Ishikawa (cell line): Measurements from ENCODE around the gene CHST11.

ENCODE experiments used
- CEBPB ChIP-seq: IDR thresholded peaks from 2 replicates; pipeline ENCODE4 v1.6.1; 2012
- CREB1 ChIP-seq: IDR thresholded peaks from 2 replicates; pipeline ENCODE4 v1.6.1; 2012; ENCODE audit warnings: low read depth
- EP300 ChIP-seq: IDR thresholded peaks from 2 replicates; pipeline ENCODE4 v1.6.1; 2012; ENCODE audit warnings: borderline replicate concordance
- NFIC ChIP-seq: IDR thresholded peaks from 2 replicates; pipeline ENCODE4 v1.6.1; 2012
- RAD21 ChIP-seq: IDR thresholded peaks from 2 replicates; pipeline ENCODE4 v1.6.1; 2012; ENCODE audit warnings: low read depth
- TAF1 ChIP-seq: IDR thresholded peaks from 2 replicates; pipeline ENCODE4 v1.6.1; 2012; ENCODE audit warnings: low read depth, mild to moderate bottlenecking
- TEAD4 ChIP-seq: IDR thresholded peaks from 2 replicates; pipeline ENCODE4 v1.6.1; 2012
- TF ChIP-seq, protein P1 (sequence below): IDR thresholded peaks from 2 replicates; pipeline ENCODE4 v1.6.1; 2012
- TF ChIP-seq, protein P2 (sequence below): IDR thresholded peaks from 2 replicates; pipeline ENCODE4 v1.6.1; 2012; ENCODE audit warnings: low read depth, mild to moderate bottlenecking
- TF ChIP-seq, protein P3 (sequence below): IDR thresholded peaks from 2 replicates; pipeline ENCODE4 v1.6.1; 2012

DNA sequence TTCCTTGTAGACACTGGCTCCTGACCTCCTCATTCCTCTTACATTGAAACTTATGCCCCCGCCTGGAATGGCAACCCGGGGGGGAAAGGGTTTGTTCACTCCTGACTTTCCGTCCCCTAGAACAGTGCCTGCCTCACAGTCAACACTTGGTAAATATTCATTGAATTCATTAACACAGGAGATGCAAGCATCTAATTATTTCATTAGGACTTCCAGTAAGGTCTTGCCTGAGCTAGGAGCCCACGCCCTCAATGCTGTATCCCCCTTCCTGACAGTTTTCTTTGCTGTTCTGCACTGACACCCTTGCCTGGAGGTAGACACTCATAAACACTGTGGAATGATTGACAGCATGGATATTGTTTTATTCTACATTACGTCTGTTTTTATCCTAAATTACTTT is 49.3 kb upstream of the CHST11 start:
- no peak for TF ChIP-seq EP300
- no peak for TF ChIP-seq RAD21
- TF ChIP-seq CEBPB, result no peak
- TF ChIP-seq, protein P1, sequence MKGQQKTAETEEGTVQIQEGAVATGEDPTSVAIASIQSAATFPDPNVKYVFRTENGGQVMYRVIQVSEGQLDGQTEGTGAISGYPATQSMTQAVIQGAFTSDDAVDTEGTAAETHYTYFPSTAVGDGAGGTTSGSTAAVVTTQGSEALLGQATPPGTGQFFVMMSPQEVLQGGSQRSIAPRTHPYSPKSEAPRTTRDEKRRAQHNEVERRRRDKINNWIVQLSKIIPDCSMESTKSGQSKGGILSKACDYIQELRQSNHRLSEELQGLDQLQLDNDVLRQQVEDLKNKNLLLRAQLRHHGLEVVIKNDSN, result no peak
- no peak for TF ChIP-seq CREB1
- TF ChIP-seq TAF1, result no peak
- TF ChIP-seq, protein P2, sequence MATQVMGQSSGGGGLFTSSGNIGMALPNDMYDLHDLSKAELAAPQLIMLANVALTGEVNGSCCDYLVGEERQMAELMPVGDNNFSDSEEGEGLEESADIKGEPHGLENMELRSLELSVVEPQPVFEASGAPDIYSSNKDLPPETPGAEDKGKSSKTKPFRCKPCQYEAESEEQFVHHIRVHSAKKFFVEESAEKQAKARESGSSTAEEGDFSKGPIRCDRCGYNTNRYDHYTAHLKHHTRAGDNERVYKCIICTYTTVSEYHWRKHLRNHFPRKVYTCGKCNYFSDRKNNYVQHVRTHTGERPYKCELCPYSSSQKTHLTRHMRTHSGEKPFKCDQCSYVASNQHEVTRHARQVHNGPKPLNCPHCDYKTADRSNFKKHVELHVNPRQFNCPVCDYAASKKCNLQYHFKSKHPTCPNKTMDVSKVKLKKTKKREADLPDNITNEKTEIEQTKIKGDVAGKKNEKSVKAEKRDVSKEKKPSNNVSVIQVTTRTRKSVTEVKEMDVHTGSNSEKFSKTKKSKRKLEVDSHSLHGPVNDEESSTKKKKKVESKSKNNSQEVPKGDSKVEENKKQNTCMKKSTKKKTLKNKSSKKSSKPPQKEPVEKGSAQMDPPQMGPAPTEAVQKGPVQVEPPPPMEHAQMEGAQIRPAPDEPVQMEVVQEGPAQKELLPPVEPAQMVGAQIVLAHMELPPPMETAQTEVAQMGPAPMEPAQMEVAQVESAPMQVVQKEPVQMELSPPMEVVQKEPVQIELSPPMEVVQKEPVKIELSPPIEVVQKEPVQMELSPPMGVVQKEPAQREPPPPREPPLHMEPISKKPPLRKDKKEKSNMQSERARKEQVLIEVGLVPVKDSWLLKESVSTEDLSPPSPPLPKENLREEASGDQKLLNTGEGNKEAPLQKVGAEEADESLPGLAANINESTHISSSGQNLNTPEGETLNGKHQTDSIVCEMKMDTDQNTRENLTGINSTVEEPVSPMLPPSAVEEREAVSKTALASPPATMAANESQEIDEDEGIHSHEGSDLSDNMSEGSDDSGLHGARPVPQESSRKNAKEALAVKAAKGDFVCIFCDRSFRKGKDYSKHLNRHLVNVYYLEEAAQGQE, result no peak
- TF ChIP-seq, protein P3, sequence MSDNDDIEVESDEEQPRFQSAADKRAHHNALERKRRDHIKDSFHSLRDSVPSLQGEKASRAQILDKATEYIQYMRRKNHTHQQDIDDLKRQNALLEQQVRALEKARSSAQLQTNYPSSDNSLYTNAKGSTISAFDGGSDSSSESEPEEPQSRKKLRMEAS, result no peak
- TF ChIP-seq TEAD4, result no peak
- no peak for TF ChIP-seq NFIC
